ENCODE data around the gene R3HDM2.

GRCh38 chr12:57452181-57452936 lies 21.5 kb upstream of the R3HDM2 start:
- no peak for TF ChIP-seq CTCF (IDR thresholded peaks at IDR 0.05)
- no peak for TF ChIP-seq POLR2A (IDR thresholded peaks at IDR 0.05)
